Osteoblast (primary cell): ENCODE measurements around the gene SULF2. TPM values are rescaled to one million over a fixed set of nuclear protein-coding genes. Genes with fewer than 3 reads are reported as not detected.

ENCODE experiments used
- DNase-seq: peaks from one replicate; pipeline ENCODE4 v3.0.0; 2011; ENCODE audit warnings: low spot score, mixed read lengths; ENCODE audit not compliant: insufficient read length; ENCODE audit errors: missing footprints
- H2AFZ ChIP-seq: 2 replicates; pipeline ENCODE4 v1.6.0; 2011; ENCODE audit warnings: mild to moderate bottlenecking, low read length
- H3K27ac ChIP-seq: 2 replicates; pipeline ENCODE4 v1.5.1; 2011; ENCODE audit warnings: mild to moderate bottlenecking, low read depth, low read length, moderate library complexity
- H3K27me3 ChIP-seq: 2 replicates; pipeline ENCODE4 v1.6.0; 2012; ENCODE audit warnings: mild to moderate bottlenecking, control low read depth, inconsistent platforms, low read length, moderate library complexity; ENCODE audit not compliant: insufficient read depth
- H3K36me3 ChIP-seq: 2 replicates; pipeline ENCODE4 v1.5.1; 2011; ENCODE audit warnings: mild to moderate bottlenecking, low read length, control low read depth, moderate library complexity; ENCODE audit not compliant: insufficient read depth
- H3K4me1 ChIP-seq: 2 replicates; pipeline ENCODE4 v1.5.1; 2011; ENCODE audit warnings: mild to moderate bottlenecking, low read length, control low read depth, moderate library complexity; ENCODE audit not compliant: insufficient read depth
- H3K4me2 ChIP-seq: 2 replicates; pipeline ENCODE4 v1.6.0; 2011; ENCODE audit warnings: mild to moderate bottlenecking, low read length; ENCODE audit not compliant: insufficient read depth
- H3K4me3 ChIP-seq: fragments of 200-600 bp; sonication (generic); 3 replicates; pipeline ENCODE4 v1.5.1; 2012; ENCODE audit warnings: mild to moderate bottlenecking, low read length, inconsistent platforms; ENCODE audit not compliant: insufficient read depth
- H3K79me2 ChIP-seq: 2 replicates; pipeline ENCODE4 v1.6.0; 2012; ENCODE audit warnings: mild to moderate bottlenecking, low read length, control low read depth, inconsistent platforms; ENCODE audit not compliant: insufficient read depth
- H3K9me3 ChIP-seq: 2 replicates; pipeline ENCODE4 v1.5.1; 2011; ENCODE audit warnings: low read depth, low read length, control low read depth
- H4K20me1 ChIP-seq: 2 replicates; pipeline ENCODE4 v1.6.0; 2012; ENCODE audit warnings: mild to moderate bottlenecking, low read length, control low read depth; ENCODE audit not compliant: insufficient read depth
- total RNA-seq: library from RNA; depleted of rRNA; stranded (reverse); fragments of >200 nt; gene quantifications from 2 replicates; pipeline ENCODE4 v1.2.3, GENCODE V29; 2012
- TF ChIP-seq, protein P1 (sequence below): IDR thresholded peaks from 2 replicates; pipeline ENCODE4 v1.5.1; 2011; ENCODE audit warnings: mild to moderate bottlenecking, low read depth, low read length, moderate library complexity; ENCODE audit errors: extremely low read depth

SULF2 gene
- total RNA-seq, 1 donor: 102 TPM

DNA sequence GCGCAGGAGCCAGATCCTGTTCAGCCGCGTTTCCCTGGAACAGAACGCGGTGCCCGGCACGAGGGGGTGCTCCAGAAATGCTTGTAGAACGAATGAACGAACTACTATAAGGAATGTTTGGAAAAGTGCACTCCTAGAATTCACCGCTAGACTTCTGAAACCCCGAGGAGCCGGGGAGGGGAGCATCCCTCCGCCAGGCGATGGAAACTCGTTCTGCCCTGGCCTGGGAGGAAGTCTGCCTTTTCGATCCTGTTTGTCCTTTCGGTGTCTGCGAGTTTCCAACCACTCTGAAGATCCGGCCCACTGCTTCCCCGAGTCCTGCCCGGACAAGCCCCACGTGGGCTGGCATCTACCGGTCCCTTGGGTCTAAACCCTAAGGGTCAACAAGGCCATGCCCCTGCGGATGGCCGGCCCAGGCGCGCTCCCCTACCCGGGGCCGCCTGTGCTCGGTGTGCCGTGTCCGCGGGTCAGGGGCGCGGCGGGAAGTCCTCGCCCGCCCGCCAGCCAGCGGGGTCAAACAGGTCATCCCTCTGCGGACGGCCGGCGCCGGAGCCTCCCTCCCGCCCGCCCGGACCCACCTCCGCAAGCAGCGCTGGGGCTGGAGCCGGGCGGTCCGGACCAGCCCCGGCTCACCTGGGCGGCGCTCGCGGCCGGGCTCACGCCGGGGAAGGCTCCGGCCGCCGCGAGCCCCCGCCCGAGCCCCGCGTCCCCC lies 526 bp downstream of the SULF2 start:
- Histone ChIP-seq H2AFZ (peak overlapping the region; percentile 35), H3K9me3 (no peaks in the 10 kb centered on the region), H3K4me3 (peak overlapping the region; percentile 62), H3K27ac (no peak overlapping the region), H3K4me2 (peak overlapping the region; percentile 70), H3K27me3 (peaks cover 65% of the 10 kb centered on the region), H3K36me3 (no peaks in the 10 kb centered on the region), H4K20me1 (peaks cover 3% of the 10 kb centered on the region), H3K79me2 (no peaks in the 10 kb centered on the region), H3K4me1 (peaks cover 12% of the 10 kb centered on the region)
- TF ChIP-seq, protein P1, sequence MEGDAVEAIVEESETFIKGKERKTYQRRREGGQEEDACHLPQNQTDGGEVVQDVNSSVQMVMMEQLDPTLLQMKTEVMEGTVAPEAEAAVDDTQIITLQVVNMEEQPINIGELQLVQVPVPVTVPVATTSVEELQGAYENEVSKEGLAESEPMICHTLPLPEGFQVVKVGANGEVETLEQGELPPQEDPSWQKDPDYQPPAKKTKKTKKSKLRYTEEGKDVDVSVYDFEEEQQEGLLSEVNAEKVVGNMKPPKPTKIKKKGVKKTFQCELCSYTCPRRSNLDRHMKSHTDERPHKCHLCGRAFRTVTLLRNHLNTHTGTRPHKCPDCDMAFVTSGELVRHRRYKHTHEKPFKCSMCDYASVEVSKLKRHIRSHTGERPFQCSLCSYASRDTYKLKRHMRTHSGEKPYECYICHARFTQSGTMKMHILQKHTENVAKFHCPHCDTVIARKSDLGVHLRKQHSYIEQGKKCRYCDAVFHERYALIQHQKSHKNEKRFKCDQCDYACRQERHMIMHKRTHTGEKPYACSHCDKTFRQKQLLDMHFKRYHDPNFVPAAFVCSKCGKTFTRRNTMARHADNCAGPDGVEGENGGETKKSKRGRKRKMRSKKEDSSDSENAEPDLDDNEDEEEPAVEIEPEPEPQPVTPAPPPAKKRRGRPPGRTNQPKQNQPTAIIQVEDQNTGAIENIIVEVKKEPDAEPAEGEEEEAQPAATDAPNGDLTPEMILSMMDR: no peak
- peak; percentile 88 for DNase-seq

DNA sequence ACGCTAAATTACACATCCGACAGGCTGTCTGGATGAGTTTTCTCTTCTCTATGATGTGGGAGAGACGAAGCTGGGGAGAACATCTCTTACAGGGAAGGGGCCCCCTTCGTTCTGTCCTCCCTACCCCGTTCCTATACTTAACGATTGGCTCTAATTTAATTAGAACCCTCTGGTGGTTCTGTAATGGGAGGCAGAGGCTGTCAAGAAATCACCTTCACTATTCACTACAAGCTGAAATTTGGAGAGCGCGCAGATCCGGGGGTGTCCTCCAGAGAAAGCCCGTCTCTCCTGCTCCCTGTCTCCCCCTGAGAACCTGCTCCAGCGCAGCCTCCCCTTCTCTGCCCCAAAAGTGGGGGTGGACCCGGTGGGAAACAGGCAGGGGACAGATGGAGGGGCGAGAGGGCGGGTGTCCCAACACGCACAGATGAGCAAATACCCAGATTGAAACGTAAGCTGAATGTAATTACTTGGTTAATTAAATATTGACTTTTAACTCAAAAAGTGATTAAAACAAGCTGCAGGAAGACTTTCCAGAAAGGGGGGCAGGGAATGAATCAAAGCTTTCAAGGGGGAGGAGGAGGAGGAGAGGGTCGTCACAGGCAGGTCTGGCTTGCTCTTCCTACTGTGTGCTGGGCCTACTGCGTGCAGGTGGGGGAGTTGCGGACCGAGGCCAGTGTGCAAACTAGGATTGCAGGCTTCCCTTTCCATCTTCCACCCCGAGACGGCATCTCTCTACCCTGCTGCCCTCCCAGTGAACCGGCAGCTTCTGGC lies 1.3 kb downstream of the SULF2 start:
- H3K27me3 ChIP-seq: peaks cover 57% of the 10 kb centered on the region

DNA sequence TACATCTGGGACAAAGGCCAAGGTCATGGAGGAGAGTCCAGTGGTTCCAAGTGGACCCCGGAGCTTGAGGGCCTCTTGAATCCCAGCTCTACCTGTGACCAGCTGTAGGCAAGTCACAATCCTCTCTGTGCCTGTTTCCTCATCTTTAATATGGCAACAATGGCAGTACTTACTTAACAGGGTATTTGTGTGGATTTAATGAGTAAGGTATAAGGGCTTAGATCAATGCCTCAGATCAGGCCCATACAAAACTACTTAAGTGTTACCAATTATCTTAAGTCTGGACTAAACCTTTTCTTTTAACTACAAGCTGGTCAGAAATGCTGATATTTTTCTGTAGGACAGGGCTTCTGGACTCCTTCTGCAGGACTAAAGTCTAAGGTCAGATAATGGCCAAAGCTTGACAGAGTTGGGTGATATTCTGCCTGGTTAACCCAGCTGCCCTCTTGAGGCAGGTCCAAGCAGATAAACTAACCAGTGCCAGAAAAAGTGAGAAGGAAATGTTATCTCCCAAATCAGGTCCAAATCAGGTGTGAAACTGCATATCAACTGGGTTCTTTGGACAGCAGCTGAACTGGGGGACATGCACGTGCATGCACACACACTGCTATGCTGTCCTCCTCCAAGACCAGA lies 2.2 kb downstream of the SULF2 start:
- H3K4me3 ChIP-seq: no peak overlapping the region
- H4K20me1 ChIP-seq: peaks cover 3% of the 10 kb centered on the region
- H3K27me3 ChIP-seq: peaks cover 48% of the 10 kb centered on the region
- H3K27ac ChIP-seq: no peak overlapping the region
- H3K79me2 ChIP-seq: no peaks in the 10 kb centered on the region
- TF ChIP-seq, protein P1: no peak
- peaks cover 12% of the 10 kb centered on the region for H3K4me1 ChIP-seq
- DNase-seq: no peak
- no peak overlapping the region for H3K4me2 ChIP-seq
- no peaks in the 10 kb centered on the region for H3K9me3 ChIP-seq
- H2AFZ ChIP-seq: no peak overlapping the region
- no peaks in the 10 kb centered on the region for H3K36me3 ChIP-seq

More for the DNA sequence above, 1.3 kb downstream of the SULF2 start:
- no peaks in the 10 kb centered on the region for H3K36me3 ChIP-seq
- H3K4me3 ChIP-seq: peak overlapping the region; percentile 62
- no peaks in the 10 kb centered on the region for H3K79me2 ChIP-seq
- peaks cover 3% of the 10 kb centered on the region for H4K20me1 ChIP-seq
- H3K9me3 ChIP-seq: no peaks in the 10 kb centered on the region
- no peak overlapping the region for H3K27ac ChIP-seq
- TF ChIP-seq, protein P1: no peak
- H3K4me1 ChIP-seq: peaks cover 12% of the 10 kb centered on the region
- H3K4me2 ChIP-seq: peak overlapping the region; percentile 70
- H2AFZ ChIP-seq: peak overlapping the region; percentile 35
- DNase-seq: no peak

DNA sequence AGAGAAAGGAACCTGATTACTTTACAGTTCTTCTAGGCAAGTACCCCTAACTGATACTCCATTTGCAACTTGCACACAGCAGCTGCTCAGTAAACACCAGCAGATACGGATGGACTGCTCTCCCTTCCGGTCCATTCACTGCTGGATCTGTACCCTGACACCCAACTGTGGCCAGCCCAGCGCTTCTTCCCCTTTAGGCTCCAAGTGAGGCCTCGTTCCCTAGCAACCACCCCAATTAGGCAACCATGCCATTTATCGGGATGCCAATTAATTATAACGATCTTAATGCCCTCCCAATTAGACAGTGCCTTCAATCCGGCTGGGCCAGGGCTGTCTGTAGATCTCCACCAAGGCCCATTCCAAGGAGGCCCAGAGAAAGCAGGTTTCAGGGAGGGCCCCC lies 3.2 kb downstream of the SULF2 start:
- peaks cover 12% of the 10 kb centered on the region for H3K4me1 ChIP-seq
- H3K27ac ChIP-seq: no peak overlapping the region
- no peak for DNase-seq
- H3K27me3 ChIP-seq: peaks cover 40% of the 10 kb centered on the region
- no peak overlapping the region for H2AFZ ChIP-seq
- H3K79me2 ChIP-seq: no peaks in the 10 kb centered on the region
- H3K36me3 ChIP-seq: no peaks in the 10 kb centered on the region
- no peak overlapping the region for H3K4me3 ChIP-seq
- TF ChIP-seq, protein P1: no peak
- no peak overlapping the region for H3K4me2 ChIP-seq
- no peaks in the 10 kb centered on the region for H3K9me3 ChIP-seq
- peaks cover 3% of the 10 kb centered on the region for H4K20me1 ChIP-seq
